ENCODE results near the gene KCTD5.

The KCTD5 gene

GRCh38 chr16:2734844-2735515 lies 52.7 kb downstream of the KCTD5 start:
- no peak for DNase-seq

DNA sequence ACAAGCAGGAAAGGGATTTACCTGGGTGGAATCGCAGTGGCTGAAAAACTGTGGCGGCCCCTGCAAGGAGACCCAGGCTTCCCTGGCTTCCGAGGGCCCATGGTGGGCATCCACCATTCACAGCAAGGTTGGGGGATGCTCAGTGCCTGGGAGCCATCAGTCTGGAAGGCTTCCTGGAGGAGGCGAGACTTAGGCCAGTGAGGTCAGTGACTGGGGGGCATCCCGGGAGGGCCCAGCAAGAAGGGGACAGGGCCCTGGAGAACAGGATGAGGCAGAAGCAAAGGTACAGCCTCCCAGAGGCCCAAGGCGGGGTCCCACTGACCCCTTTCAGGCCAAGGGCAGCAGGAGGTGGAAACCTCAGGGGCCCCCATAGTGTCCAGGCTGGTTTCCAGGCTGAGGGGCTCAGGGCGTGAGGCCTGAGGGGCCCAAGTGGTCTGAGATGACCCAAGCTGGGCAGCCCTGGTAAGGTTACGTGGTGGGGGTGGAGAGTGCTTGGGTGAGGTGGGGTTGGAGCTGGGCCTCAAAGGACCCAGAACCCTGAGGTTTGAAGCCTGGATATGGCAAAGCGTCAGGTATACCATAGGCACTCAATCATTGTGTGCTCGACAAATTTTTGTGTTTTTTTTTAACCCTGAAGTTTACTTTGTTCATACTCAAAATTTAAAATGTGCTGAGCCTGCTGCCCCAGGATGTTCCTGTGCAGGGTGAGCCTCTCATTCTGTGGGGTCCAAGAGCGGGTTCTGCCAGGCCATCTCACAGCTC lies 54.3 kb downstream of the KCTD5 start:
- no peak for DNase-seq

DNA sequence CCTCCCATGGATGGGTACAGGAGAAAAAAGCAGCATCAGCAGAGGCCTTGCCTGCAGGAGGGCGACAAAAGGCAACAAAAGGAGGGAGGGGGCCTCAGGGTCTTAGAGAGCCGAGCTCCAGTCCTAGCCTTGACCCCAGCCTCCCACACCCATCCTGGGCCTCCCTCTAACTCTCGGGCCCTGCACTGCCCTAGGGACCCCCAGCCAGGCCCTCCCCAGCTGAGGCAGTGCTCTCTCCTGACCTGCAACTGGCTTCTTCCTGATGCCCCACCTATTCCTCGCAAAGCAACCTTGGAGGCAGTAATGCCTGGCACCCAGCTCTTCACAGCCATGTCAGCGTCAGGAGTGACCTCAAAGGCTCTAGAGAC lies 54.9 kb downstream of the KCTD5 start:
- DNase-seq, result no peak

DNA sequence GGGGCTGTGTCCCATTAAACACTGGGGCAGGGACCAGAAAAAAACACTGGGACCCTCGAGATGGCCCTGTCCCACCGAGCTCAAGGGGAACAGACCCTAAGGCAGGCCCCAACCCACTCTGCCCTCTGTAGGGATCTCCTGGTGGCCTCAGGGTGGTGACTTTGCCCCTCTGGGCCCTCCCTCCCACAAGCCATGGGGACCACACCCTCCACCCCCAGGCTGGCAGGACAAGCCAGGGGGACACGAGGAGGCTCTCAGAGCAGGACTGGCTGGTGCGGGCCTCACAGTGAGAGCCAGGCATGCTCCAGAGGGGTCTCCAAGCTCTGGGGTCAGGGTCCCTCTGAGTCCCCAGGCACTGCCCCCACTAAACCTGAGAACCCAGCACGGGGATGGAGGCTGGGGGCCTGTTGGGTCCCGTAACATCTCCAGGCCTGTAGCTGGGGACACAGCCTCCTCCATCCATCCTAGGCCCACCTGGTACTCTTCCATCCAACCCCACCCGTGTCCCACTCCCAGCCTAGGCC lies 55.6 kb downstream of the KCTD5 start:
- DNase-seq, result no peak

DNA sequence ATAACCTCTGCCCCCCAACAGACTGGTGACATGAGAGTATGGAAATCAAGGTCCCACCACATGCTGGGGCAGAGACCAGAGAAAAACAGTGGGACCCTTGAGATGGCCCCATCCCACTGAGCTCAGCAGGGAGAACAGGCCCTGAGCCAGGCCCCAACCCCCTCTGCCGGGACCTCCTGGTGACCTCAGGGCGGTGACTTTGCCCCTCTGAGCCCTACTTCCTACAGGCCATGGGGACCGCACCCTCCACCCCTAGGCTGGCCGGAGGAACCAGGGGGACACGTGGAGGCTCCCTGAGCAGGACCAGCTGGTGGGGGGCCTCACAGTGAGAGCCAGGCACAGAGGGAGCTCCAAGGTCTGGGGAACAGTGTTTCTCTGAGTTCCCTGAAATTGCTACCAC lies 56.3 kb downstream of the KCTD5 start:
- no peak for DNase-seq

DNA sequence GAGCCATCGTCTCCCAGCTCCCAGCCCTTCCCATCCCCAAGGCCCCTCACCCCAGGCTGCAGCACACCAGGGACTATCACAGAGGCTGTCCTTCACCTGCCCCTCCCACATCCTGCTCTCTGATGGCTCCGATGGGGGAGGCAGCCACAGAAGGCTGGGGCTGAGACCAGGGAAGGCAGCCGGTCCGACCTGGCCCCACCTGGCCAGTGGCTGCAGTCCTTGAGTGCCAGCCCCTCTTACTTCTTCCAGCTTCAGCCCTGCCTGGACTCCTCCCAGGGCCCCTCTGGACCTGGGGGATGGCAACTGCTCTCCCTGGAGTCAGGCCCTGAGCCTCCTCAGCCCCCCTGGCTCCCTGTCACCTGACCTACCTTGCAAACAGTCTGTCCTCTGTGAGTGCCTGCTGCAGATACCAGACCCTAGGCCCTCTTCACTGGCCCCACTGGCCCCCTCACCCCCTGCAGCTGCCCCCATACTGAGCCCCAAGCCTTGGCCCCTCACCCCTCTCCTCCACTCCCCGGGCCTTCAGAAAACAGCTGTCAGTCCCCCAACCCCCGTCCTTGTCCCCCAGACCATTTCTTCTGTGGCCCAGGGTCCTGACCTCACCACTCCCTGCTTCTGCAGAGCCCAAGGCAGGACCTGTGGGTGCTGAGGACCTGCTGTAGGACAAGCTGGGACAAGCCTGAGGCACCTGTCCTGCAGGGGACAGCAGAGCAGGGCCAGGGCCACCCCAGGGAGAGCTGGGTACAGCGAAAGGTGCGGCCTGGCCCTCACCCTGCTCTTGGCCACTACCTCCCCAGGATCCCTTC lies 57.5 kb downstream of the KCTD5 start:
- no peak for DNase-seq

- no peak for DNase-seq
Measured at GRCh38 chr16:2740476-2740875, 58.2 kb downstream of the KCTD5 start.

DNA sequence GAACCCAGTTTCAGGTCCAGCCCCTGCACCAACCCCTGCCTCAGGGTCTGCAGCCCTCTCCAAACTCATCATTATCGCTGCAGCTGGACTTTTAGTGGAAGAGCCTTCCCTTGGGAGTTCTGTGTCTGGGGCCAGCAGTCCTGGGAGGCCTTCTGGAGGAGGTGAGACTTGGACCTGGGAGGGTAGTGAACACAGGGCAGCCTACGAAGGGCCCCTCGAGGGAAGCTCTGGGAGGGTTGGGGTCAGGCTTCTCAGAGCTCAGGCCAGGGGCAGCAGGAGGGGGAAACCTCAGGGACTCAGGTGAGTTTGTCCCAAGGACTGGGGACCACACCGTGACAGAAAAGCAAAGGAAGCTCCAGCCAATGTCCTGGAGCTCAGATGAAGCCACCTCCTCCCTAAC lies 58.8 kb downstream of the KCTD5 start:
- no peak for DNase-seq

- no peak for DNase-seq
Measured at GRCh38 chr16:2742323-2743006, 60.1 kb downstream of the KCTD5 start.

DNA sequence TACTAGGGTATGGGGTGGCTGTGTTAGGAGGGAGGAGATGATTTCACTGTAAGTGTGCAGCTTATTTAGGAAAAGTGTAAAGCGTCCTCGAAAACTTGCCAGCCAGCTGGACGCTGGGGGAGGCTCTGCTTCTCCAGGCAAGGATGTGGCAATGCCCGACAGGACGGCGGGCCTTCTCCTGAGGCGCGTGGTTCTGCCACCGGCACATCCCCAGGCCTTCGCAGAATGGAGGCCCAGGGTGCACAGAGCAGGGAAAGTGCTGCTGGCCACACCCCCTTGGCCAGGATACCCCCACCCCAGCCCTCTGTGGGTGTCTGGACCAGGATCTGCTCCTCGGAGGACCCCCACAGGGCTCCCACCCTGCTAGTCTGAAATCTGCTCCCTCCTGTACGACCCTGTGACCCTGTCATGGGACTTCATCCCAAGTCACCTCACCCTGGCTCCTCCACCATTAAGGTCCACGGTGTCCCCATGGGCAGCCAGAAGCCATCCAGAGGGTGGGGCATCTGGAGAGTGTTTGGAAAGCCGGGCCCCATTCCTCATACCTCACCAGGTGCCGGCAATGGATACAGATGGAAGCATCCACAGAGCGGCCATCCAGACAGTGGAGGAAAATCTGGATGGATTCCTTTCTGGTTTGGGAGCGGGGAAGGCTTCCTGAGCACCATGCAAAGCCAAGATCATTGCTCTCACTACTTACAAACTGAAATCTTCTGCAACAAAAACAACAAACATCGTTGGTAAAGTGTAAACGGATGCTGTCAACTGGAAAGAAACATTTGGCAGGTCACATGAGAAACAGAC lies 60.9 kb downstream of the KCTD5 start:
- no peak for DNase-seq

DNA sequence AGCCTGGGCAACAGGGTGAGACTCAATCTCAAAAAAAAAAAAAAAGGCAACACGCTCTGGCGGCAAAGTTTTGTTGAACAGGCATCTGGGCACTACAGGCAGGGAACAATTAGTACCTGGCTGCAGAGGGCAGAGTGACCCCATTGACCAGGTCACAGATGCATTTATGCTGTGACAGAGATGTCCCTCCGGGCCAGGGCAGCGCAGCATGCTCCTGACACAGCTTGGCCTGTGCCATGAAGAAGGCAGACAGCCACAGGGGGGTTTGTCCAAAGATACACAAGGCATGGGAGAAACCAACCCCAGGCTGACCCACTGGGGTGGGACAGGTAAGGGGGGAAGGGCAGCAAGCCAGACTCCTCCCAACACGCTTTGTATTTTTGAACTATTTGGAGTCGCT lies 62.4 kb downstream of the KCTD5 start:
- DNase-seq, result no peak

DNA sequence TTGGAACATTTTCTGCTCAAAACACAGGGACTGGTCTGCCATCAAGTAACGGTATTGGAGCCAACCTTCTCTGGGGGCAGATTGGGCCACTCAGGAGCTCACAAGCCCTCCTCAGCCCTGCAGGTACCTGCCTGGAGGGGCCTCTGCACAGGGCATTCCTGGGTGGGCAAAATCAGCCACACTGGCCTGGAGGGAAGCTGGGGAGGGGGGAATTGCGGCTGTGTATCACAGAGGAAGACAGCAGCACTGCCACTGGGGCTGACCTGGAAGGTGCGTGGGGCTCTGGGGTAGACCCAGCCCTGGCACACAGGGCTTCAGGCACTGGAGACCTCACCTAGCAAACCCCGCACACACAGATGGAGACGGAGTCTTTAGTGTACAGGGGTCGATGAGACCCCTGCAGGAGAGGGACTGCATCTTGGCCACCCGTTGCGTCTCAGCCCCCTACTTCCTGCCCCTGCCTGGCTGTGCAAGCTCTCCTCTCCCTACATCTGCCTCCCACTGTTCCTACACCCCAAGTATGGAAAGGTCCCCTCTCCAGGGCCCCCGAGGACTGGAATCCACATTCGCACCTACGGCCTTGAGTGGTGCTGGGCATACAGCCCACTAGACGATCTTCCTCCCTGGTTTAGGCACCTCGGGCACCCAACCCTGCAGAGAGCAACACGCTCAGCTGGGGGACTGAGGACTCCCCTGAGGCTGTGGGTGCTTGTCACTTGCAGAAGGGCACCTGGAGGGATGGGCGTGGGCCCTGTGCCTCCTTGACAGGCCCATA lies 63.0 kb downstream of the KCTD5 start:
- no peak for DNase-seq

- DNase-seq, result no peak
Measured at GRCh38 chr16:2745961-2746360, 63.6 kb downstream of the KCTD5 start.

GRCh38 chr16:2748757-2749455 lies 66.6 kb downstream of the KCTD5 start:
- DNase-seq, result no peak

GRCh38 chr16:2749476-2749875 lies 67.2 kb downstream of the KCTD5 start:
- no peak for DNase-seq

- no peak for DNase-seq
Measured at GRCh38 chr16:2749936-2750335, 67.6 kb downstream of the KCTD5 start.

DNA sequence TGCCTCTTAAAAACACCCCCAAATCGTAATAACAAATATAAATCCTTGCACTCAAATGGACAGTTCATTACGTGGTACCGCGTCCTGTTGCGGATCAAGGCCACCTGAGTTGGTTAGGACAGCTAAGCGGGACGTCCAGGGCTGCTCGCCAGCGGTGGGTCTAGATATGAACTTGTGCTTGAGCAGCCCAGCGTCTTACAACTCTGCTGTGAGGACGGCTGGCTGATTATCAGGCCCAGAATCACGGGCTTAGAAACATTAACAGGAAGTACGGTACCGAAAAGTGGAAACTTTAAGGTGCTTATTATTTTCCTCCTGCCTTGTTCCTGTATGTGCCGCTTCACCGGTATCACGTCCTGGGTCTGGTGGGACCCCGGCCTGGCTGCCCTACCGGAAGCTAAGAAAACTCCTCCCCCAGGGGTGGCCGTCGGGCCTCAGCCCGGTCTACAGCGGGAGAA lies 69.3 kb downstream of the KCTD5 start:
- DNase-seq, result peak; percentile 73

DNA sequence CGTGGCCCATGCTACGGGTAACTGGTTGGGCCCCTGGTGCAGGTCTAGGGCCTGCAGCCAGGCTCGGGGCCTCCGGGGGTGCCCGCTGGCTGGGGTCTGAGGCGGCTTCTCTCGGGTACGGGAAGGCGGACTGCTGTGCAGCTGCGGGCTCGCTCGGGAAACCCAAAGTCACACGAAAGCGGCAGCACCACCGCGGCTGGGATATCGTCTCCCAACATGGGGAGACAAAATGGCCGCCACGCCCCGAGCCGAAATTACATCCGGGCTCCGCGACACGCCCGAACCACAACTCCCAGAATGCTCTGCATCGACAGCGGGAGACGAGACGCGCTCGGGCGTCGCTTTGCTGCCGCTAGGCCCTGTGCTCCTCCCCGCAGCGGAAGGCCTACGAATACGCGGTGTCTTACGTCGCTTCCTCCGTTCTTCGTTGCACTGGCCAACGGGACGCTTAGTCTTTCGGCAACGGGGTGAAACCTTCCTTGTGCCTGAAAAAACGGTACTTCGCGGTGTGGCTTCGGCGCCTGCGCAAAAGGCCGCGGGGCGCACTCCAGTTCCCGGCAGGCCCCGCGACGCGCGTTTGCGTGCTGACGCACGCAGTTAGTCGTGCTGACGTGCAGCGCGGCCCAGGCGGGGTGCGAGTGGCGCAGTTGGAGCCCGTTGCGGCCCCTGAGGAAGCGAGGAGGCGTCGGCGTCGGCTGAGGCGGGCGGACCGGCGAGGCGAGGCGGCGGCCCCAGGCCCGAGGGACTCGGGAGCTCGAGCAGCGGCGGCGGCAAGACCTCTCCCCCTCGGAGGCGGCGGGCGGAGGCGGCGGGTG lies 69.9 kb downstream of the KCTD5 start, which contains the start of gene SRRM2:
SRRM2 (plus strand) TSS at position 604 of the 815 bp plus-strand sequence. CDS start 3,727 bp downstream, outside the sequence.
- peak; percentile 92 for DNase-seq

Data from GF-D8 (cell line).